Smooth muscle cell (in vitro differentiated cells): ENCODE measurements around the gene TRPV4. TPM values are rescaled to one million over a fixed set of nuclear protein-coding genes. Genes with fewer than 3 reads are reported as not detected.

Experiments used
- DNase-seq: peaks from one replicate; lab custom pipeline; 2025; ENCODE audit not compliant: unreplicated experiment; lab: John Stamatoyannopoulos, UW
- H2AFZ ChIP-seq: fragments of 200-600 bp; sonication (generic); 2 replicates; pipeline ENCODE4 v1.6.0; 2016; ENCODE audit warnings: antibody characterized with exemption, low read depth, mild to moderate bottlenecking
- H3F3A ChIP-seq: fragments of 200-600 bp; sonication (generic); 2 replicates; pipeline ENCODE4 v1.6.0; 2017; ENCODE audit warnings: antibody characterized with exemption, low read depth
- H3K27ac ChIP-seq: fragments of 200-600 bp; sonication (generic); 2 replicates; pipeline ENCODE4 v1.5.1; 2016; ENCODE audit warnings: low read depth, mild to moderate bottlenecking
- H3K27me3 ChIP-seq: fragments of 200-600 bp; sonication (generic); 2 replicates; pipeline ENCODE4 v1.6.1; 2016; ENCODE audit warnings: low read depth, mild to moderate bottlenecking
- H3K36me3 ChIP-seq: fragments of 200-600 bp; sonication (generic); 2 replicates; pipeline ENCODE4 v1.5.1; 2016; ENCODE audit warnings: low read depth
- H3K4me1 ChIP-seq: fragments of 200-600 bp; sonication (generic); 2 replicates; pipeline ENCODE4 v1.5.1; 2016; ENCODE audit warnings: low read depth
- H3K4me2 ChIP-seq: fragments of 200-600 bp; sonication (generic); 2 replicates; pipeline ENCODE4 v1.6.0; 2016; ENCODE audit warnings: mild to moderate bottlenecking
- H3K4me3 ChIP-seq: fragments of 200-600 bp; sonication (generic); 2 replicates; pipeline ENCODE4 v1.5.1; 2016; ENCODE audit warnings: mild to moderate bottlenecking
- H3K79me2 ChIP-seq: fragments of 200-600 bp; sonication (generic); 2 replicates; pipeline ENCODE4 v1.6.0; 2016; ENCODE audit warnings: low read depth, mild to moderate bottlenecking
- H3K9ac ChIP-seq: fragments of 200-600 bp; sonication (generic); 2 replicates; pipeline ENCODE4 v1.6.0; 2016; ENCODE audit warnings: low read depth
- H3K9me3 ChIP-seq: fragments of 200-600 bp; sonication (generic); replicated peaks from 2 replicates; pipeline ENCODE4 v1.5.1; 2016; ENCODE audit warnings: low read depth
- H4K20me1 ChIP-seq: fragments of 200-600 bp; sonication (generic); 2 replicates; pipeline ENCODE4 v1.6.0; 2016; ENCODE audit warnings: low read depth
- CTCF ChIP-seq: fragments of 200-600 bp; sonication (generic); IDR thresholded peaks from 2 replicates; pipeline ENCODE4 v1.5.1; 2017; ENCODE audit warnings: borderline replicate concordance, mild to moderate bottlenecking, antibody characterized with exemption; ENCODE audit not compliant: insufficient read depth, poor library complexity, severe bottlenecking
- WGBS: methylation state at CpG from one replicate; pipeline ENCODE4 v1.1.7; 2016; ENCODE audit warnings: low lambda C conversion rate; 5-methylcytosine and 5-hydroxymethylcytosine counted together
- polyA plus RNA-seq: library from polyadenylated mRNA; unstranded; fragments of >200 nt; fragmentation: Nextera tagmentation; extraction: Ambion mirVana; gene quantifications from 2 replicates; pipeline ENCODE4 v1.2.1, GENCODE V29; 2016
- total RNA-seq: library from RNA; depleted of rRNA; stranded (reverse); fragments of >200 nt; gene quantifications from 2 replicates; pipeline ENCODE4 v1.2.3, GENCODE V29; 2014

TRPV4 gene
- total RNA-seq (0.63 and 1.9 TPM in 2 replicates), polyA plus RNA-seq (1.5 TPM in 2 replicates)

- peak within 1 kb of the TSS; percentile 89 for H3K4me2 ChIP-seq
- 54% methylated on average over 28 of the region's 67 CpGs for WGBS
- H3F3A ChIP-seq: no peaks in the 10 kb centered on the region
- peak within 1 kb of the TSS; percentile 54 for H3K4me3 ChIP-seq
- DNase-seq: no peak
- H2AFZ ChIP-seq: peak within 1 kb of the TSS; percentile 69
- no peaks in the 10 kb centered on the region for H3K36me3 ChIP-seq
- H3K4me1 ChIP-seq: no peaks in the 10 kb centered on the region
- H3K9me3 ChIP-seq: no peaks in the 10 kb centered on the region
- H4K20me1 ChIP-seq: no peaks in the 10 kb centered on the region
- no peaks in the 10 kb centered on the region for H3K27me3 ChIP-seq
- peak within 1 kb of the TSS; percentile 64 for H3K9ac ChIP-seq
- H3K27ac ChIP-seq: no peak within 1 kb of the TSS
- H3K79me2 ChIP-seq: no peaks in the 10 kb centered on the region
- TF ChIP-seq CTCF: no peak
Observed at GRCh38 chr12:109833307-109834189, at the start of gene TRPV4. TRPV4 (minus strand) TSS chr12:109833398; CDS start chr12:109814796, 18,602 bp downstream.

- no peak for DNase-seq
- H3K4me1 ChIP-seq: peaks cover 17% of the 10 kb centered on the region
- H3K4me2 ChIP-seq: no peak overlapping the region
- H4K20me1 ChIP-seq: peaks cover 24% of the 10 kb centered on the region
- H2AFZ ChIP-seq: no peak overlapping the region
- 79% methylated on average over 2 of the region's 2 CpGs for WGBS
- no peaks in the 10 kb centered on the region for H3K36me3 ChIP-seq
- H3K9me3 ChIP-seq: no peaks in the 10 kb centered on the region
- H3K27ac ChIP-seq: no peak overlapping the region
- H3K79me2 ChIP-seq: peaks cover 23% of the 10 kb centered on the region
- no peak overlapping the region for H3K9ac ChIP-seq
- TF ChIP-seq CTCF: no peak
- H3K27me3 ChIP-seq: no peaks in the 10 kb centered on the region
- no peak overlapping the region for H3K4me3 ChIP-seq
- no peaks in the 10 kb centered on the region for H3F3A ChIP-seq
Observed at GRCh38 chr12:109881752-109882151, 48.6 kb upstream of the TRPV4 start.

GRCh38 chr12:109880938-109881337 is 47.7 kb upstream of the TRPV4 start:
- DNase-seq: no peak
- 5% methylated on average over 9 of the region's 9 CpGs for WGBS
- H3K79me2 ChIP-seq: peaks cover 25% of the 10 kb centered on the region
- peak overlapping the region; percentile 90 for H2AFZ ChIP-seq
- H3K9me3 ChIP-seq: no peaks in the 10 kb centered on the region
- no peaks in the 10 kb centered on the region for H3F3A ChIP-seq
- peak overlapping the region; percentile 6 for H3K9ac ChIP-seq
- H3K4me3 ChIP-seq: peak overlapping the region; percentile 57
- TF ChIP-seq CTCF: no peak
- no peak overlapping the region for H3K27ac ChIP-seq
- H3K4me1 ChIP-seq: peaks cover 17% of the 10 kb centered on the region
- no peaks in the 10 kb centered on the region for H3K27me3 ChIP-seq
- no peaks in the 10 kb centered on the region for H3K36me3 ChIP-seq
- peaks cover 32% of the 10 kb centered on the region for H4K20me1 ChIP-seq
- H3K4me2 ChIP-seq: peak overlapping the region; percentile 87
